Measurements from ENCODE around the gene INPP5D. TPM values are rescaled to one million over a fixed set of nuclear protein-coding genes. Genes with fewer than 3 reads are reported as not detected.

The INPP5D gene
- total and polyA plus RNA-seq, 2 donors (not counting 1 experiment from before 2014, with no cell fraction given): 0.01 to 0.33 TPM

DNA sequence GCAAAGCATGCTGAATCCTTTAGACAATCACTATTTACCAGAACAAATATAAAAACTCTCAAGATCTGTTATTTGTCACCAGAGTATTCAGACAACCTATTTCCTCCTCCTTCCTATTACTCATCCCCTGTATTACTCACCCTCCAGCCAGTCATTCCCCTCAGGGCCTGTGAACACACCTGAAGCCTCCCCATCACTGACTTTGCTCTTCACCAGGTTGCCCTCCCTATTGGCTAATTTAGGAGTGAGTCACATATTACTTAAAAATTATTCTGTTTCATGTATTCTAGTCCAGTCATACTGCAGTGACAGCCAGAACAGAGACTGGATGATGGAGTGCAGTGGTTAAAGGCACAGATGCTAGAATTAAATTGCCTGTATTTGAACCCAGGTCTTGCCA, 187.6 kb downstream of the INPP5D start:
- Histone ChIP-seq H3K79me2 (ENCODE audit: control insufficient read depth, insufficient read depth, low read length) (peaks cover 12% of the 10 kb centered on the region), H2AFZ (ENCODE audit: low read length) (no peak overlapping the region), H3K27ac (ENCODE audit: insufficient read depth, low read length) (no peak overlapping the region), H3K9ac (ENCODE audit: insufficient read depth, low read length) (no peak overlapping the region), H3K9me3 (ENCODE audit: control insufficient read depth, insufficient read depth, low read depth, low read length) (no peaks in the 10 kb centered on the region), H4K20me1 (ENCODE audit: control insufficient read depth, extremely low read depth, insufficient read depth, low read length) (no peaks in the 10 kb centered on the region), H3K36me3 (ENCODE audit: control insufficient read depth, insufficient read depth, low read length) (no peaks in the 10 kb centered on the region), H3K27me3 (ENCODE audit: control insufficient read depth, insufficient read depth, low read length) (no peaks in the 10 kb centered on the region), H3K4me2 (ENCODE audit: extremely low read depth, insufficient read depth, low read length) (no peak overlapping the region), H3K4me3 (replicated peaks in 1 of 4; ENCODE audit: control extremely low read depth in 1 of 4, insufficient read depth in 1 of 4, low read depth in 3 of 4, low read length in 4 of 4) (no peak overlapping the region), H3K4me1 (ENCODE audit: control insufficient read depth, extremely low read depth, insufficient read depth, low read length) (no peaks in the 10 kb centered on the region)
- TF ChIP-seq EZH2 (IDR thresholded peaks at IDR 0.05; ENCODE audit: low read length, missing control alignments): no peak
- TF ChIP-seq, protein P1, sequence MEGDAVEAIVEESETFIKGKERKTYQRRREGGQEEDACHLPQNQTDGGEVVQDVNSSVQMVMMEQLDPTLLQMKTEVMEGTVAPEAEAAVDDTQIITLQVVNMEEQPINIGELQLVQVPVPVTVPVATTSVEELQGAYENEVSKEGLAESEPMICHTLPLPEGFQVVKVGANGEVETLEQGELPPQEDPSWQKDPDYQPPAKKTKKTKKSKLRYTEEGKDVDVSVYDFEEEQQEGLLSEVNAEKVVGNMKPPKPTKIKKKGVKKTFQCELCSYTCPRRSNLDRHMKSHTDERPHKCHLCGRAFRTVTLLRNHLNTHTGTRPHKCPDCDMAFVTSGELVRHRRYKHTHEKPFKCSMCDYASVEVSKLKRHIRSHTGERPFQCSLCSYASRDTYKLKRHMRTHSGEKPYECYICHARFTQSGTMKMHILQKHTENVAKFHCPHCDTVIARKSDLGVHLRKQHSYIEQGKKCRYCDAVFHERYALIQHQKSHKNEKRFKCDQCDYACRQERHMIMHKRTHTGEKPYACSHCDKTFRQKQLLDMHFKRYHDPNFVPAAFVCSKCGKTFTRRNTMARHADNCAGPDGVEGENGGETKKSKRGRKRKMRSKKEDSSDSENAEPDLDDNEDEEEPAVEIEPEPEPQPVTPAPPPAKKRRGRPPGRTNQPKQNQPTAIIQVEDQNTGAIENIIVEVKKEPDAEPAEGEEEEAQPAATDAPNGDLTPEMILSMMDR (conservative IDR thresholded peaks at IDR 0.05 in 1 of 2, IDR thresholded peaks at IDR 0.05 in 1 of 2; ENCODE audit: low read depth in 1 of 2, low read length in 2 of 2): no peak
- DNase-seq (ENCODE audit: low read depth in 2 of 2): peak in 1 of 2 donors; percentile 46

DNA sequence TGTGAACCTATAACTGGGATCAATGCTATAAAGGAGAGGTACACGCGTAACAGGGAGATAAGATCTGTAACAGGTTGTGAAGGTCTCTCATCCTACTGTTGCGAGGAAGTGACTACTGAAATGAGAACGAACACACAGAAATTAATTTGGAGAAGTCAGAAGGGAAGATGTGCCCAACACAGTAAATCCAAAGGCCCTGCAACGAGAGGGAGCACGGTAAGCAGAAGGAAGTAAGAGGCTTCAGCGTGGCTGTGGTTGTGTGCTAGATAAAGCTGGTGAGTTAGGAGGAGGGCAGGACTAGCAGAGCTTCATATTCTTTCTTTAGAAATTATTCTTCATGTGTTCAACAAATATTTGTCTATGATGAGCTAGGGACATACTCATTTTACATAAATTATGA, 188.9 kb downstream of the INPP5D start:
- no peak overlapping the region for H3K4me2 ChIP-seq (ENCODE audit: extremely low read depth, insufficient read depth, low read length)
- TF ChIP-seq, protein P1 (conservative IDR thresholded peaks at IDR 0.05 in 1 of 2, IDR thresholded peaks at IDR 0.05 in 1 of 2; ENCODE audit: low read depth in 1 of 2, low read length in 2 of 2): no peak
- TF ChIP-seq EZH2 (IDR thresholded peaks at IDR 0.05; ENCODE audit: low read length, missing control alignments): no peak

GRCh38 chr2:233250568-233250967, 190.4 kb downstream of the INPP5D start:
- no peak overlapping the region for H3K4me3 ChIP-seq (replicated peaks in 1 of 4; ENCODE audit: control extremely low read depth in 1 of 4, insufficient read depth in 1 of 4, low read depth in 3 of 4, low read length in 4 of 4)
- H3K27me3 ChIP-seq (ENCODE audit: control insufficient read depth, insufficient read depth, low read length): no peaks in the 10 kb centered on the region
- no peak overlapping the region for H3K27ac ChIP-seq (ENCODE audit: insufficient read depth, low read length)
- no peak overlapping the region for H3K4me2 ChIP-seq (ENCODE audit: extremely low read depth, insufficient read depth, low read length)
- H4K20me1 ChIP-seq (ENCODE audit: control insufficient read depth, extremely low read depth, insufficient read depth, low read length): no peaks in the 10 kb centered on the region
- DNase-seq (ENCODE audit: low read depth in 2 of 2): no peak
- no peaks in the 10 kb centered on the region for H3K9me3 ChIP-seq (ENCODE audit: control insufficient read depth, insufficient read depth, low read depth, low read length)
- no peak for TF ChIP-seq EZH2 (IDR thresholded peaks at IDR 0.05; ENCODE audit: low read length, missing control alignments)
- TF ChIP-seq, protein P1 (conservative IDR thresholded peaks at IDR 0.05 in 1 of 2, IDR thresholded peaks at IDR 0.05 in 1 of 2; ENCODE audit: low read depth in 1 of 2, low read length in 2 of 2): no peak
- H3K9ac ChIP-seq (ENCODE audit: insufficient read depth, low read length): no peak overlapping the region
- no peaks in the 10 kb centered on the region for H3K4me1 ChIP-seq (ENCODE audit: control insufficient read depth, extremely low read depth, insufficient read depth, low read length)
- H3K79me2 ChIP-seq (ENCODE audit: control insufficient read depth, insufficient read depth, low read length): peaks cover 36% of the 10 kb centered on the region
- H2AFZ ChIP-seq (ENCODE audit: low read length): peak overlapping the region; percentile 80
- no peaks in the 10 kb centered on the region for H3K36me3 ChIP-seq (ENCODE audit: control insufficient read depth, insufficient read depth, low read length)

More for the DNA sequence above, 188.9 kb downstream of the INPP5D start:
- Histone ChIP-seq H3K36me3 (ENCODE audit: control insufficient read depth, insufficient read depth, low read length) (no peaks in the 10 kb centered on the region), H3K9me3 (ENCODE audit: control insufficient read depth, insufficient read depth, low read depth, low read length) (no peaks in the 10 kb centered on the region), H3K79me2 (ENCODE audit: control insufficient read depth, insufficient read depth, low read length) (peaks cover 24% of the 10 kb centered on the region), H2AFZ (ENCODE audit: low read length) (no peak overlapping the region), H3K9ac (ENCODE audit: insufficient read depth, low read length) (no peak overlapping the region), H3K4me1 (ENCODE audit: control insufficient read depth, extremely low read depth, insufficient read depth, low read length) (no peaks in the 10 kb centered on the region), H4K20me1 (ENCODE audit: control insufficient read depth, extremely low read depth, insufficient read depth, low read length) (no peaks in the 10 kb centered on the region), H3K27ac (ENCODE audit: insufficient read depth, low read length) (no peak overlapping the region), H3K4me3 (replicated peaks in 1 of 4; ENCODE audit: control extremely low read depth in 1 of 4, insufficient read depth in 1 of 4, low read depth in 3 of 4, low read length in 4 of 4) (no peak overlapping the region), H3K27me3 (ENCODE audit: control insufficient read depth, insufficient read depth, low read length) (no peaks in the 10 kb centered on the region)
- DNase-seq (ENCODE audit: low read depth in 2 of 2): no peak

Measured in fibroblast of lung (primary cell).